Mucosa of stomach (tissue), 1 donor: Measurements from ENCODE around the gene GPR151.

Source experiments
- H3K27me3 ChIP-seq: one replicate; pipeline ENCODE4 v1.7.0; 2013; ENCODE audit warnings: mild to moderate bottlenecking, low read length; ENCODE audit not compliant: control insufficient read depth, insufficient read depth
- H3K36me3 ChIP-seq: one replicate; pipeline ENCODE4 v1.7.0; 2013; ENCODE audit warnings: low read length; ENCODE audit not compliant: control insufficient read depth, insufficient read depth
- H3K4me1 ChIP-seq: one replicate; pipeline ENCODE4 v1.7.0; 2013; ENCODE audit warnings: mild to moderate bottlenecking, low read length; ENCODE audit not compliant: control insufficient read depth, insufficient read depth
- H3K4me3 ChIP-seq: one replicate; pipeline ENCODE4 v1.7.0; 2013; ENCODE audit warnings: low read length
- H3K9ac ChIP-seq: one replicate; pipeline ENCODE4 v1.7.0; 2013; ENCODE audit warnings: mild to moderate bottlenecking, low read length, moderate library complexity
- H3K9me3 ChIP-seq: one replicate; pipeline ENCODE4 v1.7.0; 2013; ENCODE audit warnings: mild to moderate bottlenecking, low read length, moderate library complexity; ENCODE audit not compliant: control insufficient read depth
- donor health status: Pancreatic carcinoma.

Gene GPR151

DNA sequence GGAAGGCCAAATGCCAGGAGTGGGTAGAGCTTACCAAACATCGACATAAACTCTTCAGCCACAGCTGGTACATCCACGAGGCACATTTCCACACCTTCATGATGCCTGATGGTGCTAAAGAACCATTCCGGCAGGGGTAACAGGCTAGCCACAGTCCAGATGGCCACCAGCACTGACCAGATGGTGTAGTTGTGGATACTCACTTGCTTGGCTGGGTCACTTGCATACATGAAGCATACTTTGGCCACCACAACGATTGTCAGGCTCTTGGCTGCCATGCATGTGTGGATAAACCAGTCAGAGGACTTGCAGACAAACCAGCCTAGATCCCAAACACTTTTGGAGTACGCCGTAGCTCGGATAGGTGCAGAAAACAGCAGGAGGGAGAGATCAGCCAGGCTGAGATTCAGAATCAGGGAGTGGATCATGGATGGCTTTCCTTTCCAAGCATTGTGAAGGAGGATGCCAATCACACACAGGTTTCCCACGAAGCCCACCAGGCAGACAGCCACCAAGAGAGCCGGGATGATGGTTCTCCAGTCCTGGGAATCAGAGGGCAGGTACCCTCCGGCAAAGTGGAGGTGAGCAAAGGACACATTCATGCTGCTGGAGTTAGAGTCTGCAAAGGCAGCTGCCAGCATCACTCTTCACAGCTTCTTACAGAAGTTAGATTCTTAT, 378 bp downstream of the GPR151 start:
- H3K27me3 ChIP-seq, result no peaks in the 10 kb centered on the region
- no peaks in the 10 kb centered on the region for H3K36me3 ChIP-seq
- no peaks in the 10 kb centered on the region for H3K9me3 ChIP-seq
- no peak overlapping the region for H3K9ac ChIP-seq
- no peak overlapping the region for H3K4me3 ChIP-seq
- no peaks in the 10 kb centered on the region for H3K4me1 ChIP-seq

DNA sequence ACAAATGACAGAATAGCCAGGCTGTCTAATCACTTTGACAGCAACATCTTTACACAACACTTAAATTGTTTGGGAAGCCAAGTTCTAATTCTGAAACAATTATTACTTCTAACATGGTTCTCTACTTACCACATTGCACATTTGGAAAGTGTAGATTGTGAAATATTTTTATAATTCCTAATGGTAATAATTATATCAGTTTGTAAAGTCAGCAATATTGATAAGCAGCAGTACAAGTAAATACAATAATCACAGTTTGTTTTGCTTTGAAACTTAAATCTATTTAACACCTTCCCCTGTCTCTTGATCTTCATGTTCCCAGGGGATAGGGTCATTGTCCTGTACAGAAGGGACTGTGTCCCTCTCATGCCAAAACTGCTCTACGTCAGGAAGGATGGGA, 1.4 kb downstream of the GPR151 start:
- H3K4me3 ChIP-seq, result no peak overlapping the region
- no peaks in the 10 kb centered on the region for H3K4me1 ChIP-seq
- no peaks in the 10 kb centered on the region for H3K36me3 ChIP-seq
- no peaks in the 10 kb centered on the region for H3K9me3 ChIP-seq
- H3K27me3 ChIP-seq, result no peaks in the 10 kb centered on the region
- no peak overlapping the region for H3K9ac ChIP-seq

DNA sequence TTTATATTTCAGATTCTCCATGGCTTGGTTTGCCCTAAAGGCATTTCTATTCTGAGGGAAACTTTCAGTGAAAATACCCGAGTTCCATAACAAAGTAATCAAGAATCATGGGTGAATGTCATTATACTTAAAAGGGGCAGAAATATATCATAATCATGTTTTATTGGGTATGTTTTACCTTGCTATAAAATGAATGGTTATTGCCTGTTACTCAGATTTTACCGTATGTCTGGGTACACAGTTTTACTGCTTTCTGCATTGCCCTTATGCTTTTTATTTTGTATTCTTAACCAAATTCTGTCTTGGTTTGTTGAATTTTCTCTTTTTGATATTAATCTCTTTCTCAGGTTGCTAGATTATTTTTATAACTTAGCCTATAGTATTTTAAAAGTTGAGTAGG, 2.5 kb downstream of the GPR151 start:
- Histone ChIP-seq H3K4me1 (no peaks in the 10 kb centered on the region), H3K4me3 (no peak overlapping the region), H3K27me3 (no peaks in the 10 kb centered on the region), H3K36me3 (no peaks in the 10 kb centered on the region), H3K9ac (no peak overlapping the region), H3K9me3 (no peaks in the 10 kb centered on the region)

DNA sequence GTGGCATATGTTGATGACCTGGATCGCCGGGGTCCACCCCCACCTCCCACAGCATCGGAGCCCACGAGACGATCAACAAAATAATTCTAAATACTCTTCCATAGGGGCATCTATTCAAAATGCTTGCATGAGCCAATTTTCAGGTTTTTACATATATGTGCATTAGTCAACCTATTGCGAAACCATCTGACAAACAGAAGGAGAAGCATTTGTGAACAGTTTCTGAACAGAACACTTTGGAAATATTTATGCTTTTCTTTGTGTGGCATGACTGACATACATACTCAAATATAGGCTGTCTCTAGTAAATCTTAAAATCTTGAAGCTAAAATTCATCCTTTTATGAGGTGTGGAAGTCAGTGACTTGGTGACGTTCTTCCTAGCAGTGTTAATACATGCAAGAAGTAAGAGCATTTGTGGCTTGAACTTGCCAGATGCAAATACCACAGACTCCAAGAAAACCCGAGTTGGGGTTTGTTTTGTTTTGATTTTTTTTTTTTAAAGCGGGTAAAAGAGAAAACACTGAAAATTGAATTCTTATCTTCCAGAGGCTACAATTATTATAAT, 5.3 kb downstream of the GPR151 start:
- Histone ChIP-seq H3K36me3 (no peaks in the 10 kb centered on the region), H3K4me3 (no peak overlapping the region), H3K27me3 (no peaks in the 10 kb centered on the region)

DNA sequence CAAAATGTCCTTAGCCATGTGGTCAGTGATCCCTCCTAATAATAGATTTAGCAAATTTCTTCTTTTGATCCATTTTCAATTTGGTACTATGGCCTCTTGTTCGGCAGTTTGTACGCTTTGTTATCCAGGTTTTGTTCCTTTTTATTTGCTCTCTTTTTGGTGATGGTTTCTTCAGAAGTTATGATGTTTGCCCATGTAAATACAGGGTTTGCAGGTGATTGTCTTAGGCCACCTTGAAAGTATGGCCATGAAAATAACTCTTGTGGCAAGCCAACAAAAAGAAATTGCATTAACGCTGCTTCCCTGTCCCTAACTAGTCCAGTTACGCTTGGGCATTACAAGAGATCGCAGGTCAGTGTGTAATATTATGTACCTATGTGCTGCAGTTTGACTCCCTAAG, 8.6 kb downstream of the GPR151 start:
- no peaks in the 10 kb centered on the region for H3K9me3 ChIP-seq
- H3K4me3 ChIP-seq, result no peak overlapping the region
- H3K36me3 ChIP-seq, result no peaks in the 10 kb centered on the region
- no peak overlapping the region for H3K9ac ChIP-seq
- no peaks in the 10 kb centered on the region for H3K4me1 ChIP-seq
- no peaks in the 10 kb centered on the region for H3K27me3 ChIP-seq

More for the DNA sequence above, 5.3 kb downstream of the GPR151 start:
- no peaks in the 10 kb centered on the region for H3K4me1 ChIP-seq
- H3K9me3 ChIP-seq, result no peaks in the 10 kb centered on the region
- no peak overlapping the region for H3K9ac ChIP-seq

DNA sequence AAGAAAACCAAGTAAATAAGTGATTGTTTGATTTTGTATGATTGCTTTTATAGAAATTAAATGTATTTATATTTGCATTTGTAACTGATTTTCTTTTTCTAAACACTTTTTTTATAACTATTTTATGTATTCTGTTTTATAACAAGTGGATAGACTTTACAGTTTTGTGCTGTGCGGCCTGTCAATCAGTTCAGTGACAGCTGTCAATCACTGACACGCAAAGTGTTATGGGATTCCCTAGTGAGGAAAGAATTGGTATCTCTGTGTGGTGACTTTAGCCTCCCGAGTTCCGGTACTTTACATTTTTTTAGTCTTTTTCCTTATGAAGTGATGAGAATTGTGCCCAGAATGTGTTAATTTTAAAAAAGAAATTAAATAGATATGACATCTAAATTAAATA, 16.3 kb downstream of the GPR151 start:
- Histone ChIP-seq H3K4me3 (no peak overlapping the region), H3K36me3 (no peaks in the 10 kb centered on the region), H3K4me1 (no peaks in the 10 kb centered on the region), H3K9me3 (no peaks in the 10 kb centered on the region), H3K27me3 (no peaks in the 10 kb centered on the region), H3K9ac (no peak overlapping the region)

DNA sequence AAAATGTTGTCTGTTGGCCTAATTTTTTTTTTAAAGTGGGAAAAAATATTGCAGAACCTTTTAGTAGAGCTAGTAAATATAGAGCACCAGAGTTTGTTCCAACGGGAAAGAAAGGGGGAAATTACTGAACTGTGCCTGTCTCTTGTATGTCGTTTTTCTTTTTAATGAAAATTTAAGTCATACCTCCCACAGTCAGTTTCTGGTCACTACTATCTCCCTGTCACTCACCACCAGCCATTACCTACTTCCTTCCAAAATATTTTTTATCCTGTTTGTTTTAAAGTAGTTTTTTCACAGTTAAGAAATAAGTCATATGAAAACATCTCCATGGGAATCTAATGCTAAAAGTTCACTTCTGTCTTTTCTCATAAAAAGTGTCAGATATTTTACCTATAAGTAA, 21.3 kb downstream of the GPR151 start:
- no peaks in the 10 kb centered on the region for H3K4me1 ChIP-seq
- no peaks in the 10 kb centered on the region for H3K9me3 ChIP-seq

DNA sequence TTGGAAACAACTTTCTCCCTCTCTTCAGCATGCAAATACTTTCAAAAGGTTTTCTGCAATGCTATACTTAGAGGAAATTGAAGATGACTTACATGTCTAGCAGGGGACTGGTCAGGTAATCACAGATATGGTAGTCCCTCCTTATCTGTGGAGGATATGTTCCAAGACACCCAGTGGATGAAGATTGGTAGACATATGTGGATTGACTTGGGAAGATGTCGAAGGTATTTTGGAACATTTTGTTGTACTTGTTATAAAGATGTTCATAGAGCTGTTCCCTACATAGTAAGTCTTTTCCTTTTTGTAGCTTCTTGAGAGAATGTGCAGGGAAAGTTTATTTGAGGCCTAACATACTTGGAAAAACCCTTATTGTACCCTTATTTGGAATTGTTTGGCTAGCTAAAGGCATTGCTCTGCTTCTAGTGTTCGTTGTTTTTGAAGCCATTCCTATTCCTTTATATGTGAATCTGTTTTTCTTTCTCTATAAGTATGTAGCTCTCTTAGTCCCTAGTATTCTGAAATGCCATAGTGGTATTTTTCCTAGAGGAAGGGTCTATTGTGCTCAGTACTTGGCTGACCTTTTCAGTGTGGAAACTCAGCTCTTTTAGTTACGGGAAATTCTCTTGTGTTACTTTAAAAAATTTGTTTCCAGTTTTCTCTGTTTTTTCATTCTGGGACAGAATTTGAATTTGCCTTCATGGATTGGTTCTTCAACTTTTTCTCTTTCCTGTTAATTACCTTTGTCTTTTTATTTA, 25.7 kb downstream of the GPR151 start:
- no peaks in the 10 kb centered on the region for H3K36me3 ChIP-seq
- H3K4me3 ChIP-seq, result no peak overlapping the region
- no peaks in the 10 kb centered on the region for H3K27me3 ChIP-seq
- H3K9ac ChIP-seq, result no peak overlapping the region
- H3K9me3 ChIP-seq, result no peaks in the 10 kb centered on the region
- H3K4me1 ChIP-seq, result no peaks in the 10 kb centered on the region

More for the DNA sequence above, 21.3 kb downstream of the GPR151 start:
- H3K36me3 ChIP-seq, result no peaks in the 10 kb centered on the region
- H3K9ac ChIP-seq, result no peak overlapping the region
- no peaks in the 10 kb centered on the region for H3K27me3 ChIP-seq
- no peak overlapping the region for H3K4me3 ChIP-seq

DNA sequence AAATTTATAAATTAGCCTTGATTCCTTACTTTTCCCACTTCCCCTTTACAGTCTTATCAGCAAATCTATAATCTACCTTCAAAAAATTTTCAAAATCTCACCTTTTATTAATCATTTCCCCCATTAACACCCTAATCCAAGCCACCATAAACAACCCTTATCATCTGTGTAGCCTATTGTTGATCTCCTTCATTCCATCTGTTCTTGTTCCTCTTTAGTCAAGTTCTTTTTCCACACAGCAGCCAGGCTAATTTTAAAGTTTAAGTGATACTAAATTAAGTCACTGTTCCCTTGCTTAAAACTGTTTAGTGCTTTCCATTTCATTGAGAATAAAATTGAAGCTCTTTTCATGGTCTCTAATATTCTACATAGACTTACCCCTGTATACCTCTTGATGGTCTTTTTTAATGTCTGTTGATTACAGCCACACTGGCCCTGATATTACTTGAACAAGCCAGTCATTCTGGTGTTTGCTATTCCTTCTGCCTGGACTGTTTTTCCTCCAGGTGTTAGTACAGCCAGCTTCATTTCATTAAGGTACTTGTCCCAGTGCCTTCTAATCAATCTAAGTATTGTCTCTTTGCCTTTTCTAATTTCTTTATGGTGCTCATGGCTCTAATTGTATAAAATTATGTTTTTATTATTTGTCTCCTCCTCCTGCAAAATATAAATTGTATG, 31.1 kb downstream of the GPR151 start:
- H3K36me3 ChIP-seq, result no peaks in the 10 kb centered on the region
- no peak overlapping the region for H3K9ac ChIP-seq

DNA sequence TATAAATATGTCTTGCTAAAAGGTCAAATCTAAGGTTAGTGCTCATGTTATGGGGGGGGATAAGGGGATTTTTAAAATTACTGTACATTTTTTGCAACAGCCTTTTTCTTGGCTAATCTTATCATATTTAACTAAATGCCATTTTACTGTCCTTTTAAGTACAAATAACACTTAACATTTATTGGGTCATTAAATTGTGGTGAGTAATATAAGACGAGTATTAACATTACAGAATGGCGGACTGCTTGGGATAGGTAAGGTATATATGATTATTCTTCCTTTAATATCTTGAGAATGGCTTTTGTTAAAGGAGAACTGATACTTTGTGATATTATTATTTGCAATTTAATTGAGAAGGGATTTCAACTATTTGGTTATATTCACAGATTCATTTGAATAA, 33.2 kb downstream of the GPR151 start:
- Histone ChIP-seq H3K9me3 (no peaks in the 10 kb centered on the region), H3K27me3 (no peaks in the 10 kb centered on the region), H3K36me3 (no peaks in the 10 kb centered on the region), H3K9ac (no peak overlapping the region), H3K4me1 (no peaks in the 10 kb centered on the region), H3K4me3 (no peak overlapping the region)

More for the DNA sequence above, 31.1 kb downstream of the GPR151 start:
- Histone ChIP-seq H3K4me1 (no peaks in the 10 kb centered on the region), H3K9me3 (no peaks in the 10 kb centered on the region), H3K4me3 (no peak overlapping the region), H3K27me3 (no peaks in the 10 kb centered on the region)

DNA sequence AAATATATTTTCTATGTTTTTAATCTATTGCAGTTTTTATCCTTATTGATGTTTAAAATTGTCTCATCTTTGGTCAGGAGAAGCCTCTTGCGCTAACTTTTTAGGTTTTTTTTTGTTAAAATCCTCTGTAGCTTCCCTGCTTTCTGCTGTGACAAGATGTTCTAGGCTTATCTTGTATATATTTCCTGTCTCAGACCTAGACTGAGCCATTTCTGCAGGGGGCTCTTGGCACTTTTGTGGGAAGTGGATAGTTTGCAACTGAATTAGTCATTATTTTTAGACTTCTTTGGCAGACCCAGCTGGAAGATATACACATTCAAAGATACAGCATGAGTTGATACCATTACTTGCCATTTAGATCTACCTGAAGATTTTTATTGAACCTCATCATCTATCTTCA, 40.1 kb downstream of the GPR151 start:
- H3K9ac ChIP-seq, result no peak overlapping the region
- H3K27me3 ChIP-seq, result no peaks in the 10 kb centered on the region
- peaks cover 6% of the 10 kb centered on the region for H3K4me1 ChIP-seq
- H3K36me3 ChIP-seq, result peaks cover 5% of the 10 kb centered on the region
- no peaks in the 10 kb centered on the region for H3K9me3 ChIP-seq
- no peak overlapping the region for H3K4me3 ChIP-seq

DNA sequence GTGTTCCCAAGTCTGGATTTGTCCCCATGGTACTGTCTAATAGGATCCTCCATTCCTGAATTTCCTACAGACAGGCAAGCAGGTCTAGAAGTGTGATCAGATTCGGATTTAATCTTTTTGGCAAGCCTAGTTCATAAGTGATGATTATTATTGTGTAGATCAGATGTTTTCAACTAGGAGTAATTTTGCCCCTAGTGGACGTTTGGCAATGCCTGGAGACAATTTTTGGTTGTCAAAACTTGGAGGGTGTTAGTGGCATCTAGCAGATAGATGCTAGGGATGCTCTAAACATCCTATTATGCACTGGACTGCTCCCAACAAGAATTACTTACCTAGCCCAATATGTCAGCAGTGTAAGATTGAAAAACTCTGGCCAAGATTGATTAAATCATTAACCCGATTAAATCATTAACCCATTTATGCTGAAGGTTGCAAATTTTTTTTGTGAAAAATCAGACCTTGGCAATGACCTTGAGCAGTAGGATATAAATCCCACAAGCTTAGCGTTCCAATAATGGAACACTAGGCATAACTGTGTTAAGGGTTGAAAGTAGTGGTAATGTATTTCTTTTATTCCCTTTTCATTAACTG, 40.7 kb downstream of the GPR151 start:
- Histone ChIP-seq H3K36me3 (peaks cover 8% of the 10 kb centered on the region), H3K9me3 (no peaks in the 10 kb centered on the region), H3K4me1 (peaks cover 6% of the 10 kb centered on the region), H3K9ac (no peak overlapping the region), H3K4me3 (no peak overlapping the region), H3K27me3 (no peaks in the 10 kb centered on the region)
